ENCODE results near the gene PPFIBP2.

PPFIBP2 gene

GRCh38 chr11:7522546-7522945 lies 8.7 kb downstream of the PPFIBP2 start:
- H3K27me3 ChIP-seq (ENCODE audit: insufficient read depth, poor library complexity, severe bottlenecking): no peaks in the 10 kb centered on the region
- no peaks in the 10 kb centered on the region for H3K4me1 ChIP-seq (ENCODE audit: insufficient read depth, poor library complexity, severe bottlenecking)
- H3K4me3 ChIP-seq (ENCODE audit: severe bottlenecking): no peak overlapping the region
- no peaks in the 10 kb centered on the region for H3K9me3 ChIP-seq (ENCODE audit: severe bottlenecking)
- TF ChIP-seq CTCF (IDR thresholded peaks at IDR 0.05; ENCODE audit: poor library complexity, severe bottlenecking): no peak
- no peak overlapping the region for H3K27ac ChIP-seq (ENCODE audit: poor library complexity, severe bottlenecking)
- DNase-seq (ENCODE audit: low spot score) (no peak), ATAC-seq (ENCODE audit: low read depth) (no peak)
- H3K36me3 ChIP-seq (ENCODE audit: low read depth): no peaks in the 10 kb centered on the region

GRCh38 chr11:7523416-7524210 lies 9.8 kb downstream of the PPFIBP2 start:
- Histone ChIP-seq H3K4me3 (ENCODE audit: severe bottlenecking) (no peak overlapping the region), H3K9me3 (ENCODE audit: severe bottlenecking) (no peaks in the 10 kb centered on the region), H3K27me3 (ENCODE audit: insufficient read depth, poor library complexity, severe bottlenecking) (no peaks in the 10 kb centered on the region), H3K4me1 (ENCODE audit: insufficient read depth, poor library complexity, severe bottlenecking) (no peaks in the 10 kb centered on the region), H3K27ac (ENCODE audit: poor library complexity, severe bottlenecking) (no peak overlapping the region), H3K36me3 (ENCODE audit: low read depth) (no peaks in the 10 kb centered on the region)
- DNase-seq (ENCODE audit: low spot score) (no peak), ATAC-seq (ENCODE audit: low read depth) (no peak)
- TF ChIP-seq CTCF (IDR thresholded peaks at IDR 0.05; ENCODE audit: poor library complexity, severe bottlenecking): no peak

- no peak overlapping the region for H3K27ac ChIP-seq (ENCODE audit: poor library complexity, severe bottlenecking)
- no peaks in the 10 kb centered on the region for H3K36me3 ChIP-seq (ENCODE audit: low read depth)
- no peaks in the 10 kb centered on the region for H3K27me3 ChIP-seq (ENCODE audit: insufficient read depth, poor library complexity, severe bottlenecking)
- no peaks in the 10 kb centered on the region for H3K9me3 ChIP-seq (ENCODE audit: severe bottlenecking)
- no peak overlapping the region for H3K4me3 ChIP-seq (ENCODE audit: severe bottlenecking)
- no peak for DNase-seq (ENCODE audit: low spot score)
- H3K4me1 ChIP-seq (ENCODE audit: insufficient read depth, poor library complexity, severe bottlenecking): no peaks in the 10 kb centered on the region
- ATAC-seq (ENCODE audit: low read depth): no peak
- TF ChIP-seq CTCF (IDR thresholded peaks at IDR 0.05; ENCODE audit: poor library complexity, severe bottlenecking): no peak
These were observed 10.8 kb downstream of the PPFIBP2 start for GRCh38 chr11:7524462-7525235.

GRCh38 chr11:7525424-7525823 lies 11.6 kb downstream of the PPFIBP2 start:
- Histone ChIP-seq H3K27ac (ENCODE audit: poor library complexity, severe bottlenecking) (no peak overlapping the region), H3K4me1 (ENCODE audit: insufficient read depth, poor library complexity, severe bottlenecking) (no peaks in the 10 kb centered on the region), H3K27me3 (ENCODE audit: insufficient read depth, poor library complexity, severe bottlenecking) (no peaks in the 10 kb centered on the region), H3K4me3 (ENCODE audit: severe bottlenecking) (no peak overlapping the region), H3K36me3 (ENCODE audit: low read depth) (no peaks in the 10 kb centered on the region), H3K9me3 (ENCODE audit: severe bottlenecking) (no peaks in the 10 kb centered on the region)
- ATAC-seq (ENCODE audit: low read depth): no peak; the same call in 2 of the 3 replicates
- DNase-seq (ENCODE audit: low spot score): no peak
- no peak for TF ChIP-seq CTCF (IDR thresholded peaks at IDR 0.05; ENCODE audit: poor library complexity, severe bottlenecking)

Data from RWPE2 (cell line).